GM08714 (cell line): ENCODE data around the gene SRD5A3.
"Not testable (repeated sequence)": the region's sequence is repeated elsewhere in the genome, so short reads cannot be mapped to it uniquely, and the experiment has no call there.

Source experiments
- H3K4me3 ChIP-seq: fragments of 200-500 bp; sonication (Bioruptor generic); 2 replicates; pipeline ENCODE4 v1.5.1; 2014; ENCODE audit warnings: mild to moderate bottlenecking, low read length, inconsistent platforms
- ZNF274 ChIP-seq: IDR thresholded peaks from 2 replicates; pipeline ENCODE4 v1.6.1; 2012; ENCODE audit warnings: mild to moderate bottlenecking, low read depth, low read length

The SRD5A3 gene

DNA sequence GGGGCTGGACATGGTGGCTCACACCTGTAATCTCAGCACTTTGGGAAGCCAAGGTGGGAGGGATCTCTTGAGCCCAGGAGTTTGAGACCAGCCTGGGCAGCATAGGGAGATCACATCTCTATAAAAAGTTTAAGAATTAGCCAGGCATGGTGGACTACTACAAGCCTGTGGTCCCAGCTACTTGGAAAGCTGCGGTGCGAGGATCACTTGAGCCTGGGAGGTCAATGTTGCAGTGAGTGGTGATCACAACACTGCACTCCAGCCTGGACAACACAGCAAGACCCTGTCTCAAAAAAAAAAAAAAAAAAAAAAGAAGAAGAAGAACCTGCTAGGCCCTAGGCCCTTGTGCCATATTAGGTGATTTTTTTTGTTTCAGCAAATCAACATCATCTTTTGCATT, 12.2 kb downstream of the SRD5A3 start:
- H3K4me3 ChIP-seq, result no peak overlapping the region
- no peak for TF ChIP-seq ZNF274

DNA sequence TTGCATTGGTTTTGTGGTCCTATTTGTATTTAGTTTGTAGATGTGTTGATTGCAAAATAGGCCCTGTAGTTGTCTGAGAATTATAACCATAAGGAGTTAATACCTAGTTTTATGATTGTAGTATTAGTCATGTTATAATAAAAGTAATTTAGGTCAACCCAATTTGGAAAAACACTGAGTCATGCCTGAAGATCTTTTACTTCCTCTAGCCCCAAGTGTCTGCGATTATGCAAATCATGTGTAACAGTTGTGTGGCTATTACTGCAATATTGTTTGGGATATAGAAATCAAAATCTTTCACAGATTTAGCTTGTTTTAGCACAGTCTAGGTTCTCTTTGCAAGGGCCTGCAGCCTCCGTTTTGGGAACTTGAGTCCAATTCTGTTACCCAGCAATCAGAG, 12.6 kb downstream of the SRD5A3 start:
- TF ChIP-seq ZNF274, result no peak
- no peak overlapping the region for H3K4me3 ChIP-seq

DNA sequence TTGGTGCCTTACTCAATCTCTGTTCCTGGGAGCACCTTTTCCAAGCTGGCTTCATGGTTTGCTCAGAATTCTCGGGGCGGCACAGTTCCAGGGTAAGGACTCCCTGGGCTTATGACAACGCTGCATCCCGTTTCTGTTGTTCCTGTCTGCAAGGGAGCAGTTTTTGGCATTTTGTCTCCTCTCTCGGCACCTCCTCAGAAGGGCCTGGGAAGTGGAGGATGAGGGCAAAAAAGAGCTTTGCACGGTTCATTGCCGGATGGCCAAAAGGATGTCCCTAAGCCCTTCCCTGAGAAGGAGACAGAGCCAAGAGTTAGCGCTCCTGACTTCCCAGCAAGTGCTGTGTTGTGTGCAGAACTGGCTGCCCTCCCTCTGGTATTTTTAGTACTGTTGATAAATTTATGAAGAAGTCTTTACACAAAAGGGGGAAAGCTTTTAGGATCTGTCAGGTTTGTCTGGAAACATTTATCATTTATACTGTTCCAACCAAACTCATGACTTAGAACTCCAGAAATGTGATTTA, 13.4 kb downstream of the SRD5A3 start:
- no peak for TF ChIP-seq ZNF274
- no peak overlapping the region for H3K4me3 ChIP-seq

DNA sequence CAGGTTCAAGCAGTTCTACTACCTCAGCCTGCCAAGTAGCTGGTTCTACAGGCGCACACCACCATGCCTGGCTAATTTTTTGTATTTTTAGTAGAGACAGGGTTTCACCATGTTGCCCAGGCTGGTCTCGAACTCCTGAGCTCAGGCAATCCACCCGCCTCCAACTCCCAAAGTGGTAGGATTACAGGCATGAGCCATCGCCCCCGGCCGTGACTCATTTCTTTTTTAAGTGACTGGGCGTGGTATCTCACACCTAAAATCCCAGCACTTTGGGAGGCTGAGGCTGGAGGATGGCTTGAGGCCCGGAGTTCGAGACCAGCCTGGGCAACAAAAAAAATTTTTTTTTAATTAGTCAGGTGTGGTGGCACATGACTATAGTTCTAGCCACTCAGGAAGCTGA, 16.9 kb downstream of the SRD5A3 start:
- not testable (repeated sequence) for H3K4me3 ChIP-seq

DNA sequence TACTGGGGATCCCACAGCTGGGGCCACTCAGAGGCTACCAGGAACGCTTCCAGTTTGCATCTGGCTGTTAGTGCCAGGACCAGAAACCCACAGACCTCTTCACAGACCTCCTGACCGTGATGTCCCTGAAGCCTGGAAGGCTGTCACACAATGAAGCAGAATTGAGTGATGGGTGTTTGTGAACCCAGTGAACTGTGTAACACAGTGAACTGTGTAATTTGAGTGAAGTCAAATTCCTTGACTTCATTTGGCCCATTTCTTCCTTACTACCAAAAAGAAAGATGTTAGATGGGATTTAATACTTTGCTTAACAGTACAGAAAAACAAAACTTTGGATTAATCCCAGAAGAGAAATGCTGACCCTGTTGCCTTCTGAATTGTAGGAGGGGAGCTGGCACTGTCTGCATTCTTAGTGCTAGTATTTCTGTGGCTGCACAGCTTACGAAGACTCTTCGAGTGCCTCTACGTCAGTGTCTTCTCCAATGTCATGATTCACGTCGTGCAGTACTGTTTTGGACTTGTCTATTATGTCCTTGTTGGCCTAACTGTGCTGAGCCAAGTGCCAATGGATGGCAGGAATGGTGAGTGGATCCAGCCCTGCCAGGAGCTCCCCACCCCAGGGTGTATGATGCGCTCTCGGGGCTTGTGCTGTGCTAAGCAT, 17.8 kb downstream of the SRD5A3 start:
- no peak overlapping the region for H3K4me3 ChIP-seq
- TF ChIP-seq ZNF274, result no peak

DNA sequence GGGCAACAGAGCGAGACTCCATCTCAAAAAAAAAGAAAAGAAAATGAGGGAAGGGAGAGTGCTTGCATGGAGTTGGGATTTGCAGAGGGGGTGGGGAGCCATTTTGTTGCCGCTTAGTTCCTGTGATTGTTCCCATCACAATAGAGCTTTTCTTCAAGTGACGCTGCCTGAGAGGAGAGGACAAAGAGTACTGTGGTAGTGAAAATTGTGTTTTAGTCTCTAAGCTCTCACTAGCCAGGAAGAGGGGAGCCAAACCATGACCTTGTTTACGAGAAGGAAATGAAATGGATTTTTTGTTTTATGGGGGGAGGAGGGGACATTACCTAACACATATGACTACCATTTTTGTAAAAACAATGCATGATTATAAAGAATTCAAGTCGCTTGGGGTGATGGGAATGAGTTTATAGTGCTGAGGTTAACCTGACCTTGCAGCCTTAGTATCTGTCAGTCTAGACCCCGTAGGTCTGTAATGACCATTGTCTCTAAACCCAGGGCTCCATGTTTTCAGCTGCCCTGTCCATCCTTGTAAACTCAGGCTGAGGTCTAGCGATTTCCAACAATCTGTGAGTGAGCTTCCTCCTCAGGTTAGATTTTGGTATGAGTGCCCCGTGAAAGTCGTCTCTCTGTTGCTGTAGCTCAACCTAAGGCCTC, 18.8 kb downstream of the SRD5A3 start:
- no peak overlapping the region for H3K4me3 ChIP-seq
- no peak for TF ChIP-seq ZNF274

DNA sequence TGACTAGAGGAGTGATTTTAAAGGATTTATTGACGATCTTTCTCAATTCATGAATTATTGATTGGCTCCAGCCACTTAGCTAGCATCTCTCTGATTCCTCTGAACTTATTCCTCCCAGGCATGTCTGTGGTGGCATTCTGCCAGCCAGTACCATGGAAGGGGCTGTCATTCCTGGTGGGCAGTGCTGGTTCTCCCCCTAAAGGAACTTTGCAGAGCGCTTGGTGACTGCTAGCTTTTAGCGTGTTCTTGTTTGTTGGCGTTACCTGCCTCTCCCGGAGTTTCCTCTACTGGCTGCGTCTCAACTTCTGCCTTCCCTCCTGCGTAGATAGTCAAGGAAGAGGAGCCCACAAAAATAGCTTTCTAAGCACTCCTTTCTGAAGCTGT, 19.3 kb downstream of the SRD5A3 start:
- H3K4me3 ChIP-seq, result no peak overlapping the region
- no peak for TF ChIP-seq ZNF274

DNA sequence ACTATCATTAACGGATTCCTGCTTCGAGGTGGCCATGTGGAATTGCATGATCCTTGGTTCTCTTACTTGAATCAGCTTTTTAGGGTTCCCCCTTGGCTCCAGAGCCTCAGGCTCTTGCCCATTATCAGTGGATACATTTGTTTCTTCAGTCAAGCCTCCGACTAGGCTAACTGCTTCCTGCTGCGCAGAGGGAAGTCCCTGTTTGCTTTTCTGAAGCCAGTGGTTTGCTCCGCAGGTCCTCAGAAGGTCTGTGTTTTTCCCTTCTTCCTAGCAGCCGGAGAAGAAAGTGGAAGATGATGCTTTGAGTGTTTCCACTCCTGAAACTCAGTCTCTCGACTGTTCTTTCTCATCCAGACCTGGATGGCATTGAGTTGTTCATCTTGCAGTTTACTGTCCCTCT, 20.6 kb downstream of the SRD5A3 start:
- no peak for TF ChIP-seq ZNF274
- H3K4me3 ChIP-seq, result no peak overlapping the region

DNA sequence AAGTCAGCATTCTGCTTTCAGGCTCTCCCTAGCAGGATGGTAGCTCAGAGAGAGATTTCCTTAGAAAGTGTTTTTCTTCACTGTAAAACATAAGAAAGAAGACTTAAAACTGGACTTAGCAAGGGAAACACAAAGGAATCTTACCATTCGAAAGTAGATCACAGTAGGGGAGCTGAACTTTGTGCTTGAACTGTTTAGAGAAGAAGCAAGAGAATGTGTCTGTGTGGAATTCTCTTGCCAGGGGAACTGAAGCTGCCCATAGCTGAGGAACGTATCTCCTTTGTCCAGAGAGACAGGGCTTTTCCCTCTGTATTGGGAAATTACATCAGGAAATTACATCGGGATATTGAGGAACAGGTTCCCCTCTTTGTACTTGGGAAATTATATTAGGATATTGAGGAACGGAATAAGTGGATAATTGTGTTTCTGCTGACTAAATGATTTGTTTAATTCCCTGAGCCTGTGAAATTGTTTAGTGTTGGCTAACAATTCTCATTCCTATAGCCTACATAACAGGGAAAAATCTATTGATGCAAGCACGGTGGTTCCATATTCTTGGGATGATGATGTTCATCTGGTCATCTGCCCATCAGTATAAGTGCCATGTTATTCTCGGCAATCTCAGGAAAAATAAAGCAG, 21.2 kb downstream of the SRD5A3 start:
- no peak for TF ChIP-seq ZNF274
- no peak overlapping the region for H3K4me3 ChIP-seq

DNA sequence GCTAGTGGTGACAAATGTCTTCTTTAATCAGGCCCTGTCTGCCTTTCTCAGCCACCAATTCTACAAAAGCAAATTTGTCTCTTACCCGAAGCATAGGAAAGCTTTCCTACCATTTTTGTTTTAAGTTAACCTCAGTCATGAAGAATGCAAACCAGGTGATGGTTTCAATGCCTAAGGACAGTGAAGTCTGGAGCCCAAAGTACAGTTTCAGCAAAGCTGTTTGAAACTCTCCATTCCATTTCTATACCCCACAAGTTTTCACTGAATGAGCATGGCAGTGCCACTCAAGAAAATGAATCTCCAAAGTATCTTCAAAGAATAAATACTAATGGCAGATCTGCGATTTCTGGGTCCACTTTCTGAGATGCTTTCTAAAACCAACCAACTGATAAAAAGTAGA, 23.9 kb downstream of the SRD5A3 start:
- H3K4me3 ChIP-seq, result no peak overlapping the region
- no peak for TF ChIP-seq ZNF274

DNA sequence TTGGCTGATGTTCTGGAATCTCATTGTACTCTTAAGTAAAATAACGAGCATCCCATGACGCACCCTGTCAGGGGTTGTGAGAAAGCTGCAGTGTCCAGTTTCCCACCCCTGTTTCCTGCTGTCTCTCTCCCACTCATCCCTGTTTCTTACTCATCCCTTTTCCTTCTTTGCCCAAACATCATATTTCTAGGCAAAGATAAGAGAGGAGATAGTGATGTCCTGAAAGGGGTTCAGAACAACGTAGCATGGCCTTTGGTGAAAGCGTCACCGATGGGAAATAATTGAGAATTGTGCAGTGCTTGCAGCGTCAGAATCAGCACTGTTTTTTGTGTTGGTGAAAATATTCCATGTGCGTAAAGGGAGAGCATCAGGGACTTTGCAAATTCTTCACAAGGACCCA, 26.2 kb downstream of the SRD5A3 start:
- no peak overlapping the region for H3K4me3 ChIP-seq
- no peak for TF ChIP-seq ZNF274

DNA sequence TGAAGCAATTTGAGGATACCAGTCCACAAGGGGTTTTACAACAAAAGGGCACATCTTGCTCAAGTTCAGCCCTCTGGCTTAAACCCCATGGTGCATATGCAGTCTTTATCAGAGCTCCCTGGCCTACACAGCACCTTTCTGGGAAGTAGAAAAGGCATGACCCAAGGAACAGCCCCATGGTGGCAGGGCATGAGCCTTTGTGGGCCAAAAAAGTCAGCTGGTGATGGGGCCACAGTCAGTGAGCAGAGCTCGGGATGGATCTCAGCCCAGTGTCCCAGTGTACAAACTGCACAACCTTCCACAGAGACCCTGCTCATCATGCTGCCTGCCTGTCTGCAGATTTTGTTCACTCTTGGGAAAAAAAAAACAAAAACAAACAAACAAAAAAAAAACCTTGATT, 27.4 kb downstream of the SRD5A3 start:
- H3K4me3 ChIP-seq, result no peak overlapping the region
- no peak for TF ChIP-seq ZNF274

DNA sequence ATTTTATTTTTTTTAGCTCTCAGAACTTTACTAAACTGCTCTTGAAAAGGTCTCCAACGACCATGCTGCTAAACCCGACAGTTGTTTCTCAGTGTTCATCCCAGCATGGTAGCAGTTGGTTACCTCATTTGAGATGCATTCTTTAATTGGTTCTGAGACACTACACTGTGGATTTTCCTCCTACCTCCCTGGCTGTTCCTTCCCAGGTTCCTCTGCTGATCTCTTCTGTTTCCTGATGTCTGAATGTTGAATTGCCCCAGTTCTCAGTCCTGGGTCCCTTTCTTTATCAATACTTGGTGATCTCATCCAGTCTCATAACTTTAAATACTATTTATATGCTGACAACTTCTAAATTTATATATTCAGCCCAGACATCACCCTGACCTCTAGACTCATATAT, 30.7 kb downstream of the SRD5A3 start:
- no peak overlapping the region for H3K4me3 ChIP-seq
- TF ChIP-seq ZNF274, result no peak

DNA sequence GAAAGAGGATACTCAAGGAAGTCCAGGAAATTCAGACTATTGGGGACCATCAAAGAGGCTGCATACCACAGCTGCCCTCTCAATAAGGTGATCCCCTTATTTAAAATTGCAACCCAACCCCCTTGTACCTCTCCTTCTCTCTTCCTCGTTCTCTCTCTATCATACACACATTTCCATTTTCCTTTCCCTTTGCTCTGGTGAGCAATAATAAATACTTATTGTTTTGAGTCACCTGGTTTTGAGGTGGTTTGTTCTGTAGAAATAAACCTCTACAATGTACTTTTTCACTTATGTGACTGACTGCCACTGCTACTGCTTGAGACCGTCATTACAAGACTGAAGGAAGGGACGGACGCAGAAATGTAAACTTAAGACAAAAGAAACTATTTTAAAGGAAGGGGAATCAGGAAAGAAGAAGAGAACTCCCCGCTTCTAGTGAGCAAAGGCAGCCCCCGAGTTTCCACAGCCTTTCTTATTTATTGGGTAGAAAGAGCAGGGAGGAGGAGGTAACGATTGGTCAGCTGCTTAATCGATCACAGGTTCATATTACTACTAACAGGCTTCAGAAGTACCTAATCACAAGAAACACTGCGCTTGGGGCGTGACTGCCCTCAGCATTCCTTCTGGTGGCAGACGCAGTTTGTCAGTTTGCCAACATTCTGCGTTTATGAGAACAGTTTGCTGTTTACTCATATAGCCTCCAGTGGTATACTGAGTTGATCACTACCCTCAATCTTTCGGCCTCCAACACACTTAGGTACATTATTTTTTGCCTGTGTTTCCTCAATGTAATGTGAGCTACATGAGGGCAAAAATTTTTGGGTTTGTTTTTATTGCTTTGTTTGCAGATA, 32.8 kb downstream of the SRD5A3 start:
- H3K4me3 ChIP-seq, result no peak overlapping the region
- TF ChIP-seq ZNF274, result no peak
